H9 (cell line): Measurements from ENCODE around the gene RASSF9. TPM values are rescaled to one million over a fixed set of nuclear protein-coding genes. Genes with fewer than 3 reads are reported as not detected.

ENCODE experiments used
- DNase-seq: peaks from one replicate; pipeline ENCODE4 v3.0.0-alpha.2; 2017
- H2AFZ ChIP-seq: one replicate; pipeline ENCODE4 v1.6.1; 2013; ENCODE audit warnings: mild to moderate bottlenecking, low read length, control low read depth, moderate library complexity
- H2AK5ac ChIP-seq: 2 replicates; pipeline ENCODE4 v1.6.1; 2013; ENCODE audit warnings: low read length, control low read depth, mixed read lengths; ENCODE audit not compliant: insufficient read length
- H2BK120ac ChIP-seq: one replicate; pipeline ENCODE4 v1.6.1; 2013; ENCODE audit warnings: low read depth, mild to moderate bottlenecking, low read length, control low read depth, inconsistent platforms; ENCODE audit not compliant: poor library complexity, severe bottlenecking
- H2BK12ac ChIP-seq: 2 replicates; pipeline ENCODE4 v1.6.1; 2013; ENCODE audit warnings: low read length, control low read depth, mixed read lengths, low read depth; ENCODE audit not compliant: insufficient read length
- H2BK15ac ChIP-seq: 2 replicates; pipeline ENCODE4 v1.6.1; 2013; ENCODE audit warnings: low read depth, low read length, control low read depth
- H2BK20ac ChIP-seq: one replicate; pipeline ENCODE4 v1.6.1; 2013; ENCODE audit warnings: low read depth, mild to moderate bottlenecking, low read length, control low read depth, inconsistent platforms; ENCODE audit not compliant: poor library complexity, severe bottlenecking
- H2BK5ac ChIP-seq: 2 replicates; pipeline ENCODE4 v1.6.1; 2013; ENCODE audit warnings: low read length, control low read depth, mixed read lengths; ENCODE audit not compliant: insufficient read length
- H3K14ac ChIP-seq: 2 replicates; pipeline ENCODE4 v1.6.1; 2013; ENCODE audit warnings: low read length, control low read depth; ENCODE audit not compliant: insufficient read depth
- H3K18ac ChIP-seq: 2 replicates; pipeline ENCODE4 v1.6.1; 2013; ENCODE audit warnings: low read depth, mild to moderate bottlenecking, mixed read lengths, low read length, control low read depth; ENCODE audit not compliant: insufficient read length
- H3K23ac ChIP-seq: 2 replicates; pipeline ENCODE4 v1.6.1; 2013; ENCODE audit warnings: low read length, control low read depth, mixed read lengths, low read depth; ENCODE audit not compliant: insufficient read length
- H3K23me2 ChIP-seq: 2 replicates; pipeline ENCODE4 v1.6.1; 2013; ENCODE audit warnings: low read depth, mild to moderate bottlenecking, mixed read lengths, low read length, control low read depth; ENCODE audit not compliant: insufficient read length, poor library complexity, severe bottlenecking
- H3K27ac ChIP-seq: 2 replicates; pipeline ENCODE4 v1.5.1; 2013; ENCODE audit warnings: low read length, control low read depth, mixed read lengths, low read depth; ENCODE audit not compliant: insufficient read length
- H3K27me3 ChIP-seq: 2 replicates; pipeline ENCODE4 v1.6.1; 2013; ENCODE audit warnings: low read length, control low read depth, inconsistent platforms; ENCODE audit not compliant: insufficient read depth
- H3K4ac ChIP-seq: 2 replicates; pipeline ENCODE4 v1.6.1; 2013; ENCODE audit warnings: low read depth, mild to moderate bottlenecking, control low read depth, inconsistent platforms, low read length, moderate library complexity
- H3K4me1 ChIP-seq: 2 replicates; pipeline ENCODE4 v1.6.1; 2013; ENCODE audit warnings: low read length, control low read depth, inconsistent platforms; ENCODE audit not compliant: insufficient read depth
- H3K4me2 ChIP-seq: 2 replicates; pipeline ENCODE4 v1.6.1; 2013; ENCODE audit warnings: low read length, control low read depth, mixed read lengths; ENCODE audit not compliant: insufficient read length, insufficient read depth
- H3K56ac ChIP-seq: 2 replicates; pipeline ENCODE4 v1.6.1; 2013; ENCODE audit warnings: low read depth, mild to moderate bottlenecking, mixed read lengths, low read length, control low read depth; ENCODE audit not compliant: insufficient read length
- H3K79me1 ChIP-seq: 2 replicates; pipeline ENCODE4 v1.6.1; 2013; ENCODE audit warnings: low read depth, mild to moderate bottlenecking, moderate library complexity, low read length, control low read depth, inconsistent platforms; ENCODE audit not compliant: insufficient read depth, poor library complexity, severe bottlenecking
- H3K79me2 ChIP-seq: 2 replicates; pipeline ENCODE4 v1.6.1; 2013; ENCODE audit warnings: low read length, control low read depth, inconsistent platforms; ENCODE audit not compliant: insufficient read depth
- H3K9ac ChIP-seq: 2 replicates; pipeline ENCODE4 v1.6.1; 2013; ENCODE audit warnings: low read length, control low read depth, mixed read lengths; ENCODE audit not compliant: insufficient read length; ENCODE audit errors: extremely low read depth
- H3K9me3 ChIP-seq: one replicate; pipeline ENCODE4 v1.6.1; 2013; ENCODE audit warnings: low read depth, low read length, inconsistent platforms; ENCODE audit not compliant: control insufficient read depth
- H3T11ph ChIP-seq: one replicate; pipeline ENCODE4 v1.6.1; 2013; ENCODE audit warnings: mild to moderate bottlenecking, low read length, control low read depth, inconsistent platforms
- H4K20me1 ChIP-seq: one replicate; pipeline ENCODE4 v1.6.1; 2013; ENCODE audit not compliant: control insufficient read depth, insufficient read length, insufficient read depth
- H4K5ac ChIP-seq: 2 replicates; pipeline ENCODE4 v1.6.1; 2013; ENCODE audit warnings: low read depth, mild to moderate bottlenecking, mixed read lengths, low read length, control low read depth; ENCODE audit not compliant: insufficient read length
- H4K8ac ChIP-seq: replicated peaks from 2 replicates; pipeline ENCODE4 v1.6.1; 2013; ENCODE audit warnings: low read length, control low read depth, mixed read lengths, low read depth; ENCODE audit not compliant: insufficient read length
- H4K91ac ChIP-seq: 2 replicates; pipeline ENCODE4 v1.6.1; 2013; ENCODE audit warnings: low read depth, mild to moderate bottlenecking, moderate library complexity, mixed read lengths, low read length, control low read depth; ENCODE audit not compliant: insufficient read length
- H3K27ac Mint-ChIP-seq, 3 experiments: 2 replicates in 2 of 3; 3 replicates in 1 of 3; pipeline ENCODE4 v1.8.0; 2020 to 2021; ENCODE audit warnings: mixed read lengths in 3 of 3, mild to moderate bottlenecking in 1 of 3, moderate library complexity in 1 of 3
- H3K27me3 Mint-ChIP-seq: 2 replicates; pipeline ENCODE4 v1.8.0; 2021; ENCODE audit warnings: low read depth, mild to moderate bottlenecking, moderate library complexity, mixed read lengths
- H3K36me3 Mint-ChIP-seq, 3 experiments: 2 replicates in 2 of 3; 3 replicates in 1 of 3; pipeline ENCODE4 v1.8.0; 2020 to 2021; ENCODE audit warnings: low read depth in 3 of 3, mixed read lengths in 3 of 3; ENCODE audit not compliant: insufficient read depth in 1 of 3
- H3K4me1 Mint-ChIP-seq, 2 experiments: 2 replicates each; pipeline ENCODE4 v1.8.0; 2020; ENCODE audit warnings: mixed read lengths in 2 of 2
- H3K4me3 Mint-ChIP-seq, 2 experiments: 2 replicates in 1 of 2; 3 replicates in 1 of 2; pipeline ENCODE4 v1.8.0; 2020 to 2021; ENCODE audit warnings: mild to moderate bottlenecking in 2 of 2, mixed read lengths in 2 of 2, moderate library complexity in 1 of 2
- H3K9me3 Mint-ChIP-seq, 2 experiments: 2 replicates in 1 of 2; 3 replicates in 1 of 2; pipeline ENCODE4 v1.8.0; 2020; ENCODE audit warnings: mild to moderate bottlenecking in 2 of 2, mixed read lengths in 2 of 2, moderate library complexity in 1 of 2
- CTCF ChIP-seq: fragments of 200-600 bp; sonication (generic); conservative IDR thresholded peaks from 3 replicates; pipeline ENCODE4 v1.8.0; 2021; ENCODE audit warnings: antibody characterized with exemption, mild to moderate bottlenecking
- WGBS: extraction: QIAGEN DNeasy Blood & Tissue Kit; methylation state at CpG from one replicate; pipeline ENCODE4 v1.1.7; 2013; ENCODE audit warnings: missing lambda C conversion rate, low lambda C conversion rate, mixed read lengths; ENCODE audit not compliant: insufficient read length; ENCODE audit errors: extremely low coverage; 5-methylcytosine and 5-hydroxymethylcytosine counted together
- total RNA-seq: library from RNA; stranded (reverse); gene quantifications from 2 replicates; pipeline ENCODE4 v1.2.1, GENCODE V29; 2021

The RASSF9 gene
- total RNA-seq, 1 experiment from 2014 or later: 0.04 TPM

- Histone ChIP-seq H2AK5ac (no peak overlapping the region), H2BK120ac (no peak overlapping the region), H2BK5ac (no peak overlapping the region), H3K18ac (no peak overlapping the region), H2AFZ (no peak overlapping the region), H3K23me2 (no peaks in the 10 kb centered on the region), H3K79me2 (no peaks in the 10 kb centered on the region), H3K9ac (no peak overlapping the region), H3K56ac (no peak overlapping the region), H3T11ph (no peak overlapping the region), H3K27me3 (no peaks in the 10 kb centered on the region), H3K4ac (no peak overlapping the region), H4K5ac (no peak overlapping the region), H4K91ac (no peak overlapping the region), H3K79me1 (no peaks in the 10 kb centered on the region), H3K4me1 (peaks cover 3% of the 10 kb centered on the region; the same call in 1 of the 2 replicates), H2BK12ac (no peak overlapping the region), H3K23ac (no peak overlapping the region), H4K20me1 (no peaks in the 10 kb centered on the region), H3K9me3 (no peaks in the 10 kb centered on the region), H3K27ac (no peak overlapping the region), H4K8ac (no peak overlapping the region), H3K4me2 (no peak overlapping the region), H2BK20ac (no peak overlapping the region), H3K14ac (no peak overlapping the region), H2BK15ac (no peak overlapping the region)
- peaks cover 0 to 3% of the 10 kb centered on the region in 2 experiments; a peak in 2 of 5 replicates for H3K9me3 Mint-ChIP-seq
- TF ChIP-seq CTCF: no peak
- peaks cover 20 to 30% of the 10 kb centered on the region in 2 experiments for H3K4me1 Mint-ChIP-seq
- no CpG with 5 or more reads among the region's 3 CpGs for WGBS
- H3K4me3 Mint-ChIP-seq: no peak overlapping the region
- peak overlapping the region in 2 of 3 experiments; percentile 23 to 39; a peak in 2 of 7 replicates for H3K27ac Mint-ChIP-seq
- peaks cover 0 to 4% (median 0%) of the 10 kb centered on the region in 3 experiments; a peak in 2 of 7 replicates for H3K36me3 Mint-ChIP-seq
- no peak for DNase-seq
- H3K27me3 Mint-ChIP-seq: no peaks in the 10 kb centered on the region
Observed at GRCh38 chr12:85849344-85849743, 13.1 kb upstream of the RASSF9 start.
